Measurements from ENCODE around the gene SCRN2. TPM values are rescaled to one million over a fixed set of nuclear protein-coding genes. Genes with fewer than 3 reads are reported as not detected.

The SCRN2 gene
- total RNA-seq, 1 donor from 2014 or later: 25.4 TPM

DNA sequence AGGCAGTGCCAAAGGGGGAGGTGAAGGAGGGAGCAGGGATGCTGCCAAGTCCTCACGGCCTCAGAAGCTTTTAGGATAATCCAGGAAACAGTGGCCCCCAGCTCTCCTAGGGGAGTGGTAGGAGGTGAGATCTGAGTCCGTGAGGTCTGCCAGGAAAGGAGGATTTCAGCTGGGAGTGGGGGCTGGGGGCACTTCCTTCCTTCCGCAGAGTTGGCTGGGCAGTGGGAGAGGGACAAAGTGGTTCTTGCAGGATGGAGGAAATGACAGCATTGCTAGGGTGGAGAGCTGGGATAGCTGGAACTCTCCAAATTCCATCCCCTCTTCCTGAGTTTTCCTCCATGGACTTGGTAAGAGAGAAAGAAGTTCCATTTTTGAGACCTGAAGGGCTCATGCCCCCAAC lies 14.7 kb upstream of the SCRN2 start:
- no peaks in the 10 kb centered on the region for H3K36me3 Mint-ChIP-seq (ENCODE audit: unreplicated experiment)
- DNase-seq (ENCODE audit: extremely low spot score, unreplicated experiment): no peak
- H3K4me3 Mint-ChIP-seq (ENCODE audit: unreplicated experiment): no peak overlapping the region
- H3K4me1 Mint-ChIP-seq (ENCODE audit: unreplicated experiment): peaks cover 8% of the 10 kb centered on the region
- peaks cover 44% of the 10 kb centered on the region for H3K27me3 Mint-ChIP-seq (ENCODE audit: unreplicated experiment)
- TF ChIP-seq, protein P1, sequence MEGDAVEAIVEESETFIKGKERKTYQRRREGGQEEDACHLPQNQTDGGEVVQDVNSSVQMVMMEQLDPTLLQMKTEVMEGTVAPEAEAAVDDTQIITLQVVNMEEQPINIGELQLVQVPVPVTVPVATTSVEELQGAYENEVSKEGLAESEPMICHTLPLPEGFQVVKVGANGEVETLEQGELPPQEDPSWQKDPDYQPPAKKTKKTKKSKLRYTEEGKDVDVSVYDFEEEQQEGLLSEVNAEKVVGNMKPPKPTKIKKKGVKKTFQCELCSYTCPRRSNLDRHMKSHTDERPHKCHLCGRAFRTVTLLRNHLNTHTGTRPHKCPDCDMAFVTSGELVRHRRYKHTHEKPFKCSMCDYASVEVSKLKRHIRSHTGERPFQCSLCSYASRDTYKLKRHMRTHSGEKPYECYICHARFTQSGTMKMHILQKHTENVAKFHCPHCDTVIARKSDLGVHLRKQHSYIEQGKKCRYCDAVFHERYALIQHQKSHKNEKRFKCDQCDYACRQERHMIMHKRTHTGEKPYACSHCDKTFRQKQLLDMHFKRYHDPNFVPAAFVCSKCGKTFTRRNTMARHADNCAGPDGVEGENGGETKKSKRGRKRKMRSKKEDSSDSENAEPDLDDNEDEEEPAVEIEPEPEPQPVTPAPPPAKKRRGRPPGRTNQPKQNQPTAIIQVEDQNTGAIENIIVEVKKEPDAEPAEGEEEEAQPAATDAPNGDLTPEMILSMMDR (IDR thresholded peaks at IDR 0.05): no peak
- H3K9me3 Mint-ChIP-seq (ENCODE audit: unreplicated experiment): no peaks in the 10 kb centered on the region
- no peak overlapping the region for H3K27ac Mint-ChIP-seq (ENCODE audit: unreplicated experiment)

DNA sequence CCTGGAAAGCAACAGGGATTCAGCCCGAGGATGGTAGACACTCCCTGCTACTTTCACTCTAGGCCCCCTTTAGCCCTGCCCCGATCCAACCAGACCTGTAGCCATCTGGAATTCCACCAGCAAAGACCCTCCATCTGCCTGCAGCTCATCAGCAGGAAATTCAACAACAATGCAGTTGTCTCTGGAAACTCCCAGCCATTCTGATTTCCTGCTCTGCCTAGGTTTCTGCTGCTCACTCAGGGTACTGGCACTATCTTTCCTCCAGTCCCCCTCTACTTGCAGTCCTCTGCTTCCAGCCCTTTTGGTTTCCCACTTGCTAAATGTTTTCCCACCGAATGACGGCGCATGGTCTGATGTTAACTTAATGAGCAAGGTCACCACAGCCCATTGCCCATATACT lies 12.5 kb upstream of the SCRN2 start:
- Mint-ChIP-seq H3K36me3 (ENCODE audit: unreplicated experiment) (no peaks in the 10 kb centered on the region), H3K4me1 (ENCODE audit: unreplicated experiment) (peaks cover 12% of the 10 kb centered on the region), H3K27ac (ENCODE audit: unreplicated experiment) (no peak overlapping the region), H3K9me3 (ENCODE audit: unreplicated experiment) (no peaks in the 10 kb centered on the region), H3K27me3 (ENCODE audit: unreplicated experiment) (peaks cover 55% of the 10 kb centered on the region), H3K4me3 (ENCODE audit: unreplicated experiment) (no peak overlapping the region)
- DNase-seq (ENCODE audit: extremely low spot score, unreplicated experiment): no peak
- TF ChIP-seq, protein P1 (IDR thresholded peaks at IDR 0.05): no peak

- TF ChIP-seq, protein P1 (IDR thresholded peaks at IDR 0.05): no peak
- H3K4me1 Mint-ChIP-seq (ENCODE audit: unreplicated experiment): peaks cover 13% of the 10 kb centered on the region
Measured at GRCh38 chr17:47852113-47852949, 11.3 kb upstream of the SCRN2 start.

GRCh38 chr17:47851764-47852112 lies 10.7 kb upstream of the SCRN2 start:
- Mint-ChIP-seq H3K27ac (ENCODE audit: unreplicated experiment) (no peak overlapping the region), H3K9me3 (ENCODE audit: unreplicated experiment) (no peaks in the 10 kb centered on the region), H3K27me3 (ENCODE audit: unreplicated experiment) (peaks cover 64% of the 10 kb centered on the region), H3K36me3 (ENCODE audit: unreplicated experiment) (no peaks in the 10 kb centered on the region), H3K4me3 (ENCODE audit: unreplicated experiment) (peak overlapping the region; percentile 14), H3K4me1 (ENCODE audit: unreplicated experiment) (peaks cover 17% of the 10 kb centered on the region)
- TF ChIP-seq, protein P1 (IDR thresholded peaks at IDR 0.05): no peak
- DNase-seq (ENCODE audit: extremely low spot score, unreplicated experiment): no peak

More at GRCh38 chr17:47852113-47852949, 11.3 kb upstream of the SCRN2 start:
- Mint-ChIP-seq H3K36me3 (ENCODE audit: unreplicated experiment) (no peaks in the 10 kb centered on the region), H3K27ac (ENCODE audit: unreplicated experiment) (no peak overlapping the region), H3K27me3 (ENCODE audit: unreplicated experiment) (peaks cover 58% of the 10 kb centered on the region), H3K4me3 (ENCODE audit: unreplicated experiment) (no peak overlapping the region), H3K9me3 (ENCODE audit: unreplicated experiment) (no peaks in the 10 kb centered on the region)
- DNase-seq (ENCODE audit: extremely low spot score, unreplicated experiment): no peak

- no peak within 1 kb of the TSS for H3K27ac Mint-ChIP-seq (ENCODE audit: unreplicated experiment)
- H3K4me1 Mint-ChIP-seq (ENCODE audit: unreplicated experiment): peaks cover 18% of the 10 kb centered on the region
- peak within 1 kb of the TSS; percentile 27 for H3K4me3 Mint-ChIP-seq (ENCODE audit: unreplicated experiment)
- H3K36me3 Mint-ChIP-seq (ENCODE audit: unreplicated experiment): no peaks in the 10 kb centered on the region
- TF ChIP-seq, protein P1 (IDR thresholded peaks at IDR 0.05): peak; percentile 38
- no peak for DNase-seq (ENCODE audit: extremely low spot score, unreplicated experiment)
- H3K27me3 Mint-ChIP-seq (ENCODE audit: unreplicated experiment): peaks cover 72% of the 10 kb centered on the region
- H3K9me3 Mint-ChIP-seq (ENCODE audit: unreplicated experiment): no peaks in the 10 kb centered on the region
Measured at GRCh38 chr17:47850692-47851573, 9.9 kb upstream of the SCRN2 start, which contains the start of gene SP6. TSS of gene SP6 (minus strand) at chr17:47851163. CDS start at chr17:47848429, 2,734 bp downstream.

All from osteocyte (in vitro differentiated cells).